ENCODE measurements around the gene ZAR1L.
A peak's percentile ranks its signal among the peaks of the same experiment; 100 is the strongest.

The ZAR1L gene

GRCh38 chr13:32282096-32282711 is 33.0 kb downstream of the ZAR1L start:
- no peaks in the 10 kb centered on the region for H3K36me3 Mint-ChIP-seq (ENCODE audit: low read depth)
- peaks cover 3% of the 10 kb centered on the region for H3K4me1 Mint-ChIP-seq (ENCODE audit: low read depth)
- H3K27ac Mint-ChIP-seq, result no peak overlapping the region
- no peak overlapping the region for H3K4me3 Mint-ChIP-seq
- no peaks in the 10 kb centered on the region for H3K9me3 Mint-ChIP-seq
- no peaks in the 10 kb centered on the region for H3K27me3 Mint-ChIP-seq
- DNase-seq, result no peak

GRCh38 chr13:32281096-32281495 is 34.1 kb downstream of the ZAR1L start:
- no peak overlapping the region for H3K4me3 Mint-ChIP-seq
- no peak for DNase-seq
- no peaks in the 10 kb centered on the region for H3K27me3 Mint-ChIP-seq
- H3K4me1 Mint-ChIP-seq (ENCODE audit: low read depth), result peaks cover 3% of the 10 kb centered on the region
- no peaks in the 10 kb centered on the region for H3K9me3 Mint-ChIP-seq
- H3K27ac Mint-ChIP-seq, result no peak overlapping the region
- H3K36me3 Mint-ChIP-seq (ENCODE audit: low read depth), result no peaks in the 10 kb centered on the region

GRCh38 chr13:32278426-32278825 is 36.7 kb downstream of the ZAR1L start:
- DNase-seq, result no peak
- no peaks in the 10 kb centered on the region for H3K27me3 Mint-ChIP-seq
- no peaks in the 10 kb centered on the region for H3K36me3 Mint-ChIP-seq (ENCODE audit: low read depth)

GRCh38 chr13:32277839-32278238 is 37.3 kb downstream of the ZAR1L start:
- H3K9me3 Mint-ChIP-seq, result no peaks in the 10 kb centered on the region
- H3K4me3 Mint-ChIP-seq, result no peak overlapping the region
- peaks cover 4% of the 10 kb centered on the region for H3K4me1 Mint-ChIP-seq (ENCODE audit: low read depth)
- H3K27me3 Mint-ChIP-seq, result no peaks in the 10 kb centered on the region
- no peak overlapping the region for H3K27ac Mint-ChIP-seq
- no peaks in the 10 kb centered on the region for H3K36me3 Mint-ChIP-seq (ENCODE audit: low read depth)
- no peak for DNase-seq

More at GRCh38 chr13:32278426-32278825, 36.7 kb downstream of the ZAR1L start:
- no peak overlapping the region for H3K27ac Mint-ChIP-seq
- H3K4me3 Mint-ChIP-seq, result no peak overlapping the region
- no peaks in the 10 kb centered on the region for H3K9me3 Mint-ChIP-seq
- peaks cover 3% of the 10 kb centered on the region for H3K4me1 Mint-ChIP-seq (ENCODE audit: low read depth)

- Mint-ChIP-seq H3K4me3 (no peak overlapping the region), H3K4me1 (ENCODE audit: low read depth) (peaks cover 8% of the 10 kb centered on the region), H3K9me3 (no peaks in the 10 kb centered on the region), H3K27me3 (no peaks in the 10 kb centered on the region), H3K36me3 (ENCODE audit: low read depth) (no peaks in the 10 kb centered on the region), H3K27ac (peak overlapping the region; percentile 54)
- DNase-seq, result no peak
These were observed 43.0 kb downstream of the ZAR1L start for GRCh38 chr13:32272021-32272683.

- no peaks in the 10 kb centered on the region for H3K36me3 Mint-ChIP-seq (ENCODE audit: low read depth)
- H3K27ac Mint-ChIP-seq, result no peak overlapping the region
- no peak overlapping the region for H3K4me3 Mint-ChIP-seq
- no peaks in the 10 kb centered on the region for H3K27me3 Mint-ChIP-seq
- H3K4me1 Mint-ChIP-seq (ENCODE audit: low read depth), result peaks cover 8% of the 10 kb centered on the region
- peak; percentile 67 for DNase-seq
- no peaks in the 10 kb centered on the region for H3K9me3 Mint-ChIP-seq
These were observed 47.2 kb downstream of the ZAR1L start for GRCh38 chr13:32267836-32268439.

- Mint-ChIP-seq H3K4me3 (no peak overlapping the region), H3K36me3 (ENCODE audit: low read depth) (no peaks in the 10 kb centered on the region), H3K4me1 (ENCODE audit: low read depth) (no peaks in the 10 kb centered on the region), H3K27ac (no peak overlapping the region), H3K27me3 (no peaks in the 10 kb centered on the region), H3K9me3 (no peaks in the 10 kb centered on the region)
- no peak for DNase-seq
These were observed 49.0 kb downstream of the ZAR1L start for GRCh38 chr13:32266130-32266529.

GRCh38 chr13:32265726-32266125 is 49.4 kb downstream of the ZAR1L start:
- Mint-ChIP-seq H3K9me3 (no peaks in the 10 kb centered on the region), H3K4me3 (no peak overlapping the region), H3K27ac (no peak overlapping the region), H3K27me3 (no peaks in the 10 kb centered on the region), H3K36me3 (ENCODE audit: low read depth) (no peaks in the 10 kb centered on the region), H3K4me1 (ENCODE audit: low read depth) (no peaks in the 10 kb centered on the region)
- DNase-seq, result no peak

- H3K27ac Mint-ChIP-seq, result no peak overlapping the region
These were observed 50.8 kb downstream of the ZAR1L start for GRCh38 chr13:32264407-32264806.

GRCh38 chr13:32262619-32263018 is 52.5 kb downstream of the ZAR1L start:
- Mint-ChIP-seq H3K36me3 (ENCODE audit: low read depth) (no peaks in the 10 kb centered on the region), H3K27ac (no peak overlapping the region), H3K27me3 (no peaks in the 10 kb centered on the region), H3K4me3 (no peak overlapping the region), H3K4me1 (ENCODE audit: low read depth) (no peaks in the 10 kb centered on the region), H3K9me3 (no peaks in the 10 kb centered on the region)
- no peak for DNase-seq

More at GRCh38 chr13:32264407-32264806, 50.8 kb downstream of the ZAR1L start:
- H3K4me3 Mint-ChIP-seq, result no peak overlapping the region
- H3K36me3 Mint-ChIP-seq (ENCODE audit: low read depth), result no peaks in the 10 kb centered on the region
- DNase-seq, result no peak
- H3K27me3 Mint-ChIP-seq, result no peaks in the 10 kb centered on the region
- no peaks in the 10 kb centered on the region for H3K4me1 Mint-ChIP-seq (ENCODE audit: low read depth)
- H3K9me3 Mint-ChIP-seq, result no peaks in the 10 kb centered on the region

- Mint-ChIP-seq H3K27ac (no peak overlapping the region), H3K4me3 (no peak overlapping the region), H3K27me3 (no peaks in the 10 kb centered on the region), H3K9me3 (no peaks in the 10 kb centered on the region), H3K36me3 (ENCODE audit: low read depth) (no peaks in the 10 kb centered on the region), H3K4me1 (ENCODE audit: low read depth) (no peaks in the 10 kb centered on the region)
- no peak for DNase-seq
These were observed 53.0 kb downstream of the ZAR1L start for GRCh38 chr13:32262165-32262564.

GRCh38 chr13:32261567-32261966 is 53.6 kb downstream of the ZAR1L start:
- no peaks in the 10 kb centered on the region for H3K4me1 Mint-ChIP-seq (ENCODE audit: low read depth)
- DNase-seq, result no peak
- no peaks in the 10 kb centered on the region for H3K27me3 Mint-ChIP-seq
- no peak overlapping the region for H3K4me3 Mint-ChIP-seq
- no peaks in the 10 kb centered on the region for H3K36me3 Mint-ChIP-seq (ENCODE audit: low read depth)
- H3K9me3 Mint-ChIP-seq, result no peaks in the 10 kb centered on the region
- no peak overlapping the region for H3K27ac Mint-ChIP-seq

- no peaks in the 10 kb centered on the region for H3K9me3 Mint-ChIP-seq
- H3K27me3 Mint-ChIP-seq, result no peaks in the 10 kb centered on the region
- no peak for DNase-seq
- no peak overlapping the region for H3K4me3 Mint-ChIP-seq
- no peaks in the 10 kb centered on the region for H3K36me3 Mint-ChIP-seq (ENCODE audit: low read depth)
- H3K27ac Mint-ChIP-seq, result no peak overlapping the region
- no peaks in the 10 kb centered on the region for H3K4me1 Mint-ChIP-seq (ENCODE audit: low read depth)
These were observed 56.0 kb downstream of the ZAR1L start for GRCh38 chr13:32259116-32259515.

- Mint-ChIP-seq H3K27me3 (no peaks in the 10 kb centered on the region), H3K27ac (no peak overlapping the region), H3K4me3 (no peak overlapping the region), H3K4me1 (ENCODE audit: low read depth) (no peaks in the 10 kb centered on the region), H3K36me3 (ENCODE audit: low read depth) (no peaks in the 10 kb centered on the region), H3K9me3 (no peaks in the 10 kb centered on the region)
- no peak for DNase-seq
These were observed 57.5 kb downstream of the ZAR1L start for GRCh38 chr13:32257649-32258048.

- Mint-ChIP-seq H3K9me3 (no peaks in the 10 kb centered on the region), H3K4me3 (no peak overlapping the region), H3K4me1 (ENCODE audit: low read depth) (no peaks in the 10 kb centered on the region), H3K27me3 (no peaks in the 10 kb centered on the region), H3K36me3 (ENCODE audit: low read depth) (no peaks in the 10 kb centered on the region), H3K27ac (no peak overlapping the region)
- DNase-seq, result no peak
These were observed 58.9 kb downstream of the ZAR1L start for GRCh38 chr13:32256243-32256642.

All from activated T-cell treated with anti-CD3 and anti-CD28 coated beads, Interleukin-2, amount 50 U/mL, for 24 hours (primary cell).